Measurements from ENCODE around the gene RAET1L. TPM values are rescaled to one million over a fixed set of nuclear protein-coding genes. Genes with fewer than 3 reads are reported as not detected.
"Not testable (repeated sequence)": the region's sequence is repeated elsewhere in the genome, so short reads cannot be mapped to it uniquely, and the experiment has no call there.

The RAET1L gene
- total RNA-seq, 1 donor from 2014 or later, result 3.1 TPM

- TF ChIP-seq, protein P1, sequence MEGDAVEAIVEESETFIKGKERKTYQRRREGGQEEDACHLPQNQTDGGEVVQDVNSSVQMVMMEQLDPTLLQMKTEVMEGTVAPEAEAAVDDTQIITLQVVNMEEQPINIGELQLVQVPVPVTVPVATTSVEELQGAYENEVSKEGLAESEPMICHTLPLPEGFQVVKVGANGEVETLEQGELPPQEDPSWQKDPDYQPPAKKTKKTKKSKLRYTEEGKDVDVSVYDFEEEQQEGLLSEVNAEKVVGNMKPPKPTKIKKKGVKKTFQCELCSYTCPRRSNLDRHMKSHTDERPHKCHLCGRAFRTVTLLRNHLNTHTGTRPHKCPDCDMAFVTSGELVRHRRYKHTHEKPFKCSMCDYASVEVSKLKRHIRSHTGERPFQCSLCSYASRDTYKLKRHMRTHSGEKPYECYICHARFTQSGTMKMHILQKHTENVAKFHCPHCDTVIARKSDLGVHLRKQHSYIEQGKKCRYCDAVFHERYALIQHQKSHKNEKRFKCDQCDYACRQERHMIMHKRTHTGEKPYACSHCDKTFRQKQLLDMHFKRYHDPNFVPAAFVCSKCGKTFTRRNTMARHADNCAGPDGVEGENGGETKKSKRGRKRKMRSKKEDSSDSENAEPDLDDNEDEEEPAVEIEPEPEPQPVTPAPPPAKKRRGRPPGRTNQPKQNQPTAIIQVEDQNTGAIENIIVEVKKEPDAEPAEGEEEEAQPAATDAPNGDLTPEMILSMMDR (conservative IDR thresholded peaks at IDR 0.05; ENCODE audit: low read depth, low read length), result no peak
- peak overlapping the region; percentile 65 for H3K4me3 ChIP-seq (ENCODE audit: low read depth, low read length)
- no peak for DNase-seq (ENCODE audit: low read depth)
These were observed 19.3 kb downstream of the RAET1L start for GRCh38 chr6:150005761-150006651.

DNA sequence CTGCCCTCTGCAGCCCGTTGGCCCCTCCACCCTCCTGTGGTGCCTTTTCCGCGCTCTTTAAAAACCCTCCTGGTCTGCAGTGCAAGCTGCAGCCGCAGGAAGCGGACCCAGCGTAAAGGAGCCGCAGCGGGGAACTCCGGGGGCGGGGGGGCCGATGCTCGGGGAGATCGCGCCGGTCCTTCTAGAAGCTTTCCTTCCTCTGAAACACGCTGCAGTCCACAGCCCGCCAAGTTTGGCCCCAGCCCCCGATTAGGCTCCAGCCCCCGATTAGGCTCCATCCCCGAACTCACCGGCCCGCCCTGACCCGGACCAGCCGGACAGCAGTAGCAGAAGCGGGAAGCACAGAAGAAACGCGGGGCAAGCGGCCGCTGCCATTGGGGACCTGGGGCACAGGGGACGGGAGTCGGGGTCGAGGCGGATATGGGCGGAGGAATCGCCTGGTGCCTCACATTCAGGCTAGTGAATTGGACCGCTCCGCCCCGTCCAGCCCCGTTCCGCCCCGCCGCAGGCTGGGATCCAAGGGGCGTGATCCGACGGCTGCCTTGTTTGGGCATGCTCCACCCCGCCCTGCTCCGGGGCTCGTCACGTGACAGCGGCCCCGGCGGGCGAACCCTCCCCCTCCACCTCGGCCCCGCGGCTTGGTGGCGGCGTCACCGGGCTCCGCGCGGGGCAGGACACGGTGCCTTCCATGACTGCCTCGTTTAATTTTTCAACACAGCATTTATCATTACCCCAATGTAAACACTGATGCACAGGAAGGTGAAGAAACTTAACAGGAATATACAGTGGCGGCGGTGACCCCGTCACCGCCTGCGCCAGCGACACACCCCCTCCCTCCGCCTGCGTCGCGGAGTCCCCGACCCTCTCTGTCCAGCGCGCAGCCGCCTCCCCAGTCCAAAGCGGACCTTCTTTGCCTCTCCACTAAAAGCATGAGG lies 20.3 kb downstream of the RAET1L start:
- TF ChIP-seq, protein P1 (conservative IDR thresholded peaks at IDR 0.05; ENCODE audit: low read depth, low read length), result no peak
- H3K4me3 ChIP-seq (ENCODE audit: low read depth, low read length), result peak overlapping the region; percentile 65
- DNase-seq (ENCODE audit: low read depth), result no peak

DNA sequence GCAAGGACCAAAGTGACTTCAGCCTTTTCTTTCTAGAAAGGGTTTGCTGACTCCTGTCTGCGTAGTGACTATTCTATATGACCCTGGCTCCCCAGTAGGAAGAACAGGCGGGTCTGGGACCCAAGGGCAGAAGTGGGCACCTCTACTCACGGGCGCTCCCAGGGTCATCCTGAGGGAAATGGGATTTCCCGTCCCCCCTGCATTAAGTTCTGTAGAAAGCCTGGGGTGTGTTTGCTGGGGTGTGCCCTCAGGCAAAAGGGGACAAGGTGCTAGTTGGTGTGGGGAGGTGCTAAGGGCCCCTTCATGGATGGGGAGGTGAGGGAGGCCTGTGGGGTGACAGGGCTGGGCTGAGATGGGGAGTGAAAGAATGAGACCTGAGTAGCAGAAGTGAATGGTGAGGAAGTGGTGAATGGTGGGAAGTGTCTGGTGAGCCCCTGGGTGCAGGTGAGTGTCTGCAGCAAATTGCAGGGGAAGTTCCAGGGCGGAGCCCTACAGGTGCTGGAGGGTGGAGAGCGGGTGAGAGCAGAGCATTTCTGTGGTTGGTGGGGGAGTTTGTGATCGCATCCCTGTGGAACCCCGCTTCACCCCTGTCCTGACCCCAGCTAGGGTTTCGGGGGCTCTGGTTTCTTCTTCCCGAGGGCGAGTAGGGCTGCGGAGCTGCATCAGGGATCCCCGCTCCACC lies 21.1 kb downstream of the RAET1L start:
- peak overlapping the region; percentile 65 for H3K4me3 ChIP-seq (ENCODE audit: low read depth, low read length)
- no peak for DNase-seq (ENCODE audit: low read depth)
- TF ChIP-seq, protein P1 (conservative IDR thresholded peaks at IDR 0.05; ENCODE audit: low read depth, low read length), result no peak

GRCh38 chr6:150003599-150003998 lies 21.7 kb downstream of the RAET1L start:
- DNase-seq (ENCODE audit: low read depth); H3K4me3 ChIP-seq (ENCODE audit: low read depth, low read length): not testable (repeated sequence)

- H3K4me3 ChIP-seq (ENCODE audit: low read depth, low read length), result no peak overlapping the region
- no peak for DNase-seq (ENCODE audit: low read depth)
- TF ChIP-seq, protein P1 (conservative IDR thresholded peaks at IDR 0.05; ENCODE audit: low read depth, low read length), result no peak
These were observed 22.6 kb downstream of the RAET1L start for GRCh38 chr6:150002710-150003109.

DNA sequence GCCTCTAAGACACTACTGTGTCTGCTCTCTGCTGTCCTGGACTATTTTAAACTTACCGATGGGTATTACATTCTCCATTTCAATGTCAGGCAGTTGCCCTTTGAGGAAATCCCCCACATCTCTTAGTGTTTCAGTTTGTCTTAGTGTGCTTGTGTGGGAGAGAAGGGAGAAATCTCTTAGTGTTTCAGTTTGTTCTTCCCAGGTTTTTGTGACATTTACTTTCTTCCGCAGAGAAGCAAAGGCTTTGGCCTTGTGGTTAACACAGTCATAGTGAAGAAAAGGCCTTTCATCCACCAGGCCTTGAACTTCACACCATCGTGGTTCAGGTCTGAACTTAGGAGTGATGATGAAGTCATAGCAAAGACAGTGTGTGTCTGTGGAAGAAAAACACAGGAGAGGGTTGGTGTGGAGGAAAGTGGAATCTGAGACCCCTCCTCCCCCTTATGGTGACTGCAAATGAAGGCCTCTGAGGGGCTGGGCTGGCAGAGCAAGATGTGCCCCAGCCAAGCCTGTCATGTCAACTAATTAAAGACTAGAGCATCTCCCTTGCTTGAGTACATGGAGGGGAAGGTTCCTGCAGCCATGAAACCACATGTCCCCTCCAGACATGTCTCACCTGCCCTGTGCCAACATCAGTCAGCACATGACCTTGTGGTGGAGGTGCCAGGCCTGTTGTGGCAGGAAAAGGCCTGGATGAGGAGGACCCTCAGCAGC lies 23.9 kb downstream of the RAET1L start:
- TF ChIP-seq, protein P1 (conservative IDR thresholded peaks at IDR 0.05; ENCODE audit: low read depth, low read length), result no peak
- H3K4me3 ChIP-seq (ENCODE audit: low read depth, low read length), result no peak overlapping the region
- DNase-seq (ENCODE audit: low read depth), result no peak

All from epithelial cell of proximal tubule (primary cell).